WTC11 (cell line): ENCODE results near the gene GINS1. TPM values are rescaled to one million over a fixed set of nuclear protein-coding genes. Genes with fewer than 3 reads are reported as not detected.

Experiments used
- ATAC-seq: fragments of 200-7000 bp; cut with Tn5 transposase; 2 replicates; pipeline ENCODE4 v1.10.0; 2021; ENCODE audit warnings: mild to moderate bottlenecking, moderate library complexity
- CTCF ChIA-PET: fragments of 300-600 bp; sonication (Branson Sonifier 250); formaldehyde crosslinking; loops from one replicate; lab custom pipeline; 2021; ENCODE audit warnings: antibody characterized with exemption; lab: Charles Lee
- POLR2A ChIA-PET: fragments of 350-600 bp; sonication (Branson Sonifier 250); formaldehyde crosslinking; loops from one replicate; lab custom pipeline; 2021; ENCODE audit warnings: antibody characterized with exemption; lab: Charles Lee
- DNase-seq: peaks from one replicate; pipeline ENCODE4 v3.0.0; 2021; ENCODE audit warnings: low spot score
- H3K27ac Mint-ChIP-seq: 2 replicates; pipeline ENCODE4 v1.8.0; 2021; ENCODE audit warnings: mixed read lengths
- H3K27me3 Mint-ChIP-seq: 2 replicates; pipeline ENCODE4 v1.8.0; 2021; ENCODE audit warnings: low read depth, mild to moderate bottlenecking, moderate library complexity, mixed read lengths
- H3K36me3 Mint-ChIP-seq: 2 replicates; pipeline ENCODE4 v1.8.0; 2021; ENCODE audit warnings: mixed read lengths
- H3K4me1 Mint-ChIP-seq: 2 replicates; pipeline ENCODE4 v1.8.0; 2022; ENCODE audit warnings: mixed read lengths
- H3K4me3 Mint-ChIP-seq: 2 replicates; pipeline ENCODE4 v1.8.0; 2021; ENCODE audit warnings: mild to moderate bottlenecking, moderate library complexity, mixed read lengths
- H3K9me3 Mint-ChIP-seq: 2 replicates; pipeline ENCODE4 v1.8.0; 2021; ENCODE audit warnings: mixed read lengths
- AFF4 ChIP-seq: sonication (generic); formaldehyde crosslinking; IDR thresholded peaks from 2 replicates; pipeline ENCODE4 v1.8.1; 2023; ENCODE audit warnings: mild to moderate bottlenecking, missing genetic modification reagents, borderline replicate concordance
- FOXK1 ChIP-seq: sonication (generic); formaldehyde crosslinking; IDR thresholded peaks from 2 replicates; pipeline ENCODE4 v1.8.0; 2022; ENCODE audit warnings: mild to moderate bottlenecking, moderate library complexity, missing genetic modification reagents
- JUN ChIP-seq: sonication (generic); formaldehyde crosslinking; IDR thresholded peaks from 2 replicates; pipeline ENCODE4 v1.8.0; 2023; ENCODE audit warnings: mild to moderate bottlenecking, missing genetic modification reagents
- MYBL2 ChIP-seq: sonication (generic); formaldehyde crosslinking; IDR thresholded peaks from 2 replicates; pipeline ENCODE4 v1.8.1; 2023; ENCODE audit warnings: mild to moderate bottlenecking, moderate library complexity, missing genetic modification reagents
- NR2C2 ChIP-seq: sonication (generic); formaldehyde crosslinking; IDR thresholded peaks from 2 replicates; pipeline ENCODE4 v1.8.0; 2022; ENCODE audit warnings: mild to moderate bottlenecking, missing genetic modification reagents
- NR3C1 ChIP-seq: sonication (generic); formaldehyde crosslinking; conservative IDR thresholded peaks from 2 replicates; pipeline ENCODE4 v1.8.1; 2023; ENCODE audit warnings: low read depth, mild to moderate bottlenecking, missing genetic modification reagents
- OVOL2 ChIP-seq: fragments of 250-450 bp; sonication (Bioruptor Pico); IDR thresholded peaks from 2 replicates; pipeline ENCODE4 v1.9.0; 2021; ENCODE audit warnings: mild to moderate bottlenecking, borderline replicate concordance
- PREB ChIP-seq: sonication (generic); formaldehyde crosslinking; IDR thresholded peaks from 2 replicates; pipeline ENCODE4 v1.8.1; 2022; ENCODE audit warnings: mild to moderate bottlenecking, missing genetic modification reagents, moderate library complexity, borderline replicate concordance
- PRRX2 ChIP-seq: fragments of 250-450 bp; sonication (Bioruptor Pico); IDR thresholded peaks from 2 replicates; pipeline ENCODE4 v1.8.0; 2021; ENCODE audit warnings: mild to moderate bottlenecking
- SMAD4 ChIP-seq: sonication (generic); formaldehyde crosslinking; IDR thresholded peaks from 2 replicates; pipeline ENCODE4 v1.8.0; 2022; ENCODE audit warnings: mild to moderate bottlenecking, missing genetic modification reagents
- SOX15 ChIP-seq: fragments of 250-450 bp; sonication (Bioruptor Pico); IDR thresholded peaks from 2 replicates; pipeline ENCODE4 v1.9.0; 2021; ENCODE audit warnings: mild to moderate bottlenecking
- USF1 ChIP-seq: sonication (generic); formaldehyde crosslinking; IDR thresholded peaks from 2 replicates; pipeline ENCODE4 v1.8.0; 2022; ENCODE audit warnings: mild to moderate bottlenecking, missing genetic modification reagents
- ZBTB21 ChIP-seq: sonication (generic); formaldehyde crosslinking; IDR thresholded peaks from 2 replicates; pipeline ENCODE4 v1.8.1; 2023; ENCODE audit warnings: mild to moderate bottlenecking, missing genetic modification reagents, borderline replicate concordance
- ZNF219 ChIP-seq: sonication (generic); formaldehyde crosslinking; IDR thresholded peaks from 2 replicates; pipeline ENCODE4 v1.8.0; 2023; ENCODE audit warnings: missing genetic modification reagents, mild to moderate bottlenecking, borderline replicate concordance
- ZNF416 ChIP-seq: fragments of 250-450 bp; sonication (Bioruptor Pico); IDR thresholded peaks from 2 replicates; pipeline ENCODE4 v1.9.0; 2021; ENCODE audit warnings: mild to moderate bottlenecking, inconsistent platforms
- total RNA-seq: library from RNA; stranded (reverse); gene quantifications from 3 replicates; pipeline ENCODE4 v1.2.3, GENCODE V29; 2021
- TF ChIP-seq, protein P1 (sequence below): sonication (generic); formaldehyde crosslinking; IDR thresholded peaks from 2 replicates; pipeline ENCODE4 v1.8.0; 2022; ENCODE audit warnings: mild to moderate bottlenecking, missing genetic modification reagents
- TF ChIP-seq, protein P2 (sequence below): sonication (generic); formaldehyde crosslinking; IDR thresholded peaks from 2 replicates; pipeline ENCODE4 v1.8.0; 2023; ENCODE audit warnings: missing genetic modification reagents
- TF ChIP-seq, protein P3 (sequence below): sonication (generic); formaldehyde crosslinking; conservative IDR thresholded peaks from 2 replicates; pipeline ENCODE4 v1.8.1; 2023; ENCODE audit warnings: mild to moderate bottlenecking, low read depth, missing genetic modification reagents, moderate library complexity

The GINS1 gene
- total RNA-seq, 1 experiment from 2014 or later: 70.4 TPM

DNA sequence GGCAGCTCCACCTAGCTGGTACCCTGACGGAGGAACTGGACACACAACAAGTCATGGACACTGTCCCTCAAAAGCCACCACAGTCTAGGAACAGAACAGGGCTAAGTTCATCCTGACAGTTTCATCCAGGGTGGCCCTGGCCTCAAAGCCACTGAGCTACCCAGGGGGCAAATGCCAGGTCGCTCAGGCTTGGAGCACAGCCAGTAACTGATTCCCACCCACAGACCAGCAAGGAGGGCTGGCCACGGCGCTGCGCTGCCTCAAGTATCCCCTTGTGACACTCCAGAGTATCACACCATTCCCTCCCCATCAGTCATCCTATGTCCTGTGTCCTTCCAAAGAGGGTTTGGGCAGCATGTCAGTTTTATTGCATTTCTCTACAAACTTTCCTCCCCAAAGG, 72.2 kb downstream of the GINS1 start:
- no peak for DNase-seq
- POLR2A ChIA-PET: no interaction called here
- no peak for ATAC-seq
- H3K9me3 Mint-ChIP-seq: no peaks in the 10 kb centered on the region
- H3K4me1 Mint-ChIP-seq: no peaks in the 10 kb centered on the region
- H3K27ac Mint-ChIP-seq: no peak overlapping the region
- TF ChIP-seq ZNF416 (CRISPR knock-in tag) (no peak), PRRX2 (CRISPR knock-in tag) (no peak), ZBTB21 (CRISPR knock-in tag) (no peak), OVOL2 (CRISPR knock-in tag) (no peak), JUN (no peak), SMAD4 (CRISPR knock-in tag) (no peak)
- TF ChIP-seq, protein P1, sequence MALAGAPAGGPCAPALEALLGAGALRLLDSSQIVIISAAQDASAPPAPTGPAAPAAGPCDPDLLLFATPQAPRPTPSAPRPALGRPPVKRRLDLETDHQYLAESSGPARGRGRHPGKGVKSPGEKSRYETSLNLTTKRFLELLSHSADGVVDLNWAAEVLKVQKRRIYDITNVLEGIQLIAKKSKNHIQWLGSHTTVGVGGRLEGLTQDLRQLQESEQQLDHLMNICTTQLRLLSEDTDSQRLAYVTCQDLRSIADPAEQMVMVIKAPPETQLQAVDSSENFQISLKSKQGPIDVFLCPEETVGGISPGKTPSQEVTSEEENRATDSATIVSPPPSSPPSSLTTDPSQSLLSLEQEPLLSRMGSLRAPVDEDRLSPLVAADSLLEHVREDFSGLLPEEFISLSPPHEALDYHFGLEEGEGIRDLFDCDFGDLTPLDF: no peak
- TF ChIP-seq, protein P2, sequence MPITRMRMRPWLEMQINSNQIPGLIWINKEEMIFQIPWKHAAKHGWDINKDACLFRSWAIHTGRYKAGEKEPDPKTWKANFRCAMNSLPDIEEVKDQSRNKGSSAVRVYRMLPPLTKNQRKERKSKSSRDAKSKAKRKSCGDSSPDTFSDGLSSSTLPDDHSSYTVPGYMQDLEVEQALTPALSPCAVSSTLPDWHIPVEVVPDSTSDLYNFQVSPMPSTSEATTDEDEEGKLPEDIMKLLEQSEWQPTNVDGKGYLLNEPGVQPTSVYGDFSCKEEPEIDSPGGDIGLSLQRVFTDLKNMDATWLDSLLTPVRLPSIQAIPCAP: no peak
- CTCF ChIA-PET: interaction anchor here (0.8 kb wide), 1 partner anchor 9 kb away, joined by 4 read pairs; no protein-coding TSS in a partner anchor
- peaks cover 42% of the 10 kb centered on the region for H3K36me3 Mint-ChIP-seq
- no peak overlapping the region for H3K4me3 Mint-ChIP-seq
- H3K27me3 Mint-ChIP-seq: no peaks in the 10 kb centered on the region

DNA sequence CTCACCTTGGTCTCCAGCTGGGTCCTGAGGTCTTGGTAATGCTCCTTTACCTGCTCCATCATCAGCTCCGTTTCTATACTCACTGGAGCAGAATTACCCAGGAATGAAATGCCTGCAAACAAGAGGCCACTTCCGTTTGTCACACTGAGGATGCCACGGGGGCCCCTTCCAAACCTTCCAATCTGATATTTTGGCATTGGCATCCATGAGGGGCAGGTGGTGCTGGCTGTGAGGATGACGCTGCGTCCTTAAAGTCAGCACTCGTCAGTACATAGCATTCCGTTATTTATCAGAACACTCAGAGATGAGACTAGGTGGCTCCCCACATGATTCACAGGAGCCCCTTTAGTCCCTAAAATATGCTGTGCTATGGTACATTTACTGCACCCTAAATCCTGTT, 72.7 kb downstream of the GINS1 start:
- CTCF ChIA-PET: interaction anchor here (2.7 kb wide), 1 partner anchor 10 kb away, joined by 13 read pairs; no protein-coding TSS in a partner anchor
- POLR2A ChIA-PET: no interaction called here
- no peak for ATAC-seq

More for the DNA sequence above, 72.7 kb downstream of the GINS1 start:
- Mint-ChIP-seq H3K9me3 (no peaks in the 10 kb centered on the region), H3K4me3 (no peak overlapping the region), H3K4me1 (no peaks in the 10 kb centered on the region), H3K27me3 (no peaks in the 10 kb centered on the region), H3K36me3 (peaks cover 43% of the 10 kb centered on the region), H3K27ac (no peak overlapping the region)
- TF ChIP-seq, protein P3, sequence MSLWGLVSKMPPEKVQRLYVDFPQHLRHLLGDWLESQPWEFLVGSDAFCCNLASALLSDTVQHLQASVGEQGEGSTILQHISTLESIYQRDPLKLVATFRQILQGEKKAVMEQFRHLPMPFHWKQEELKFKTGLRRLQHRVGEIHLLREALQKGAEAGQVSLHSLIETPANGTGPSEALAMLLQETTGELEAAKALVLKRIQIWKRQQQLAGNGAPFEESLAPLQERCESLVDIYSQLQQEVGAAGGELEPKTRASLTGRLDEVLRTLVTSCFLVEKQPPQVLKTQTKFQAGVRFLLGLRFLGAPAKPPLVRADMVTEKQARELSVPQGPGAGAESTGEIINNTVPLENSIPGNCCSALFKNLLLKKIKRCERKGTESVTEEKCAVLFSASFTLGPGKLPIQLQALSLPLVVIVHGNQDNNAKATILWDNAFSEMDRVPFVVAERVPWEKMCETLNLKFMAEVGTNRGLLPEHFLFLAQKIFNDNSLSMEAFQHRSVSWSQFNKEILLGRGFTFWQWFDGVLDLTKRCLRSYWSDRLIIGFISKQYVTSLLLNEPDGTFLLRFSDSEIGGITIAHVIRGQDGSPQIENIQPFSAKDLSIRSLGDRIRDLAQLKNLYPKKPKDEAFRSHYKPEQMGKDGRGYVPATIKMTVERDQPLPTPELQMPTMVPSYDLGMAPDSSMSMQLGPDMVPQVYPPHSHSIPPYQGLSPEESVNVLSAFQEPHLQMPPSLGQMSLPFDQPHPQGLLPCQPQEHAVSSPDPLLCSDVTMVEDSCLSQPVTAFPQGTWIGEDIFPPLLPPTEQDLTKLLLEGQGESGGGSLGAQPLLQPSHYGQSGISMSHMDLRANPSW (CRISPR knock-in tag): no peak
- TF ChIP-seq FOXK1 (CRISPR knock-in tag): no peak
- no peak for TF ChIP-seq USF1 (CRISPR knock-in tag)
- no peak for TF ChIP-seq NR2C2
- no peak for TF ChIP-seq MYBL2 (CRISPR knock-in tag)
- no peak for TF ChIP-seq AFF4 (CRISPR knock-in tag)
- no peak for TF ChIP-seq ZNF219 (CRISPR knock-in tag)
- no peak for TF ChIP-seq PREB (CRISPR knock-in tag)
- no peak for TF ChIP-seq SOX15 (CRISPR knock-in tag)
- TF ChIP-seq NR3C1 (CRISPR knock-in tag): no peak
- DNase-seq: no peak
